ENCODE results near the gene PHF12.

- TF ChIP-seq CTCF (conservative IDR thresholded peaks at IDR 0.05) (no peak), EZH2 (IDR thresholded peaks at IDR 0.05; ENCODE audit: low read depth) (no peak)
These were observed 69.0 kb downstream of the PHF12 start for GRCh38 chr17:28882154-28882895.
